Neural progenitor cell (in vitro differentiated cells): ENCODE results near the gene ASTN2. TPM values are rescaled to one million over a fixed set of nuclear protein-coding genes. Genes with fewer than 3 reads are reported as not detected.

Experiments used
- DNase-seq: peaks from one replicate; pipeline ENCODE4 v3.0.0-alpha.2; 2016; ENCODE audit warnings: low spot score
- H2AFZ ChIP-seq: fragments of 200-600 bp; sonication (generic); replicated peaks from 2 replicates; pipeline ENCODE4 v1.6.1; 2016; ENCODE audit warnings: antibody characterized with exemption
- H3F3A ChIP-seq: fragments of 200-600 bp; sonication (generic); 2 replicates; pipeline ENCODE4 v1.6.1; 2016; ENCODE audit warnings: antibody characterized with exemption, low read depth
- H3K27ac ChIP-seq: fragments of 200-600 bp; sonication (generic); 2 replicates; pipeline ENCODE4 v1.5.1; 2016; ENCODE audit warnings: mild to moderate bottlenecking
- H3K27me3 ChIP-seq: fragments of 200-600 bp; sonication (generic); 2 replicates; pipeline ENCODE4 v1.6.1; 2016; ENCODE audit warnings: mild to moderate bottlenecking, moderate library complexity
- H3K36me3 ChIP-seq: fragments of 200-600 bp; sonication (generic); 2 replicates; pipeline ENCODE4 v1.5.1; 2016
- H3K4me1 ChIP-seq: fragments of 200-600 bp; sonication (generic); 2 replicates; pipeline ENCODE4 v1.6.1; 2016; ENCODE audit warnings: mixed run types
- H3K4me2 ChIP-seq: fragments of 200-600 bp; sonication (generic); 2 replicates; pipeline ENCODE4 v1.6.1; 2016
- H3K4me3 ChIP-seq: fragments of 200-600 bp; sonication (generic); 2 replicates; pipeline ENCODE4 v1.5.1; 2016
- H3K79me2 ChIP-seq: fragments of 200-600 bp; sonication (generic); 2 replicates; pipeline ENCODE4 v1.6.1; 2016; ENCODE audit warnings: low read depth
- H3K9ac ChIP-seq: fragments of 200-600 bp; sonication (generic); 2 replicates; pipeline ENCODE4 v1.6.1; 2016
- H3K9me3 ChIP-seq: fragments of 200-600 bp; sonication (generic); 2 replicates; pipeline ENCODE4 v1.5.1; 2016; ENCODE audit warnings: low read depth
- H4K20me1 ChIP-seq: fragments of 200-600 bp; sonication (generic); 2 replicates; pipeline ENCODE4 v1.6.1; 2016; ENCODE audit warnings: low read depth
- H3K27ac Mint-ChIP-seq: 3 replicates; pipeline ENCODE4 v1.8.0; 2021; ENCODE audit warnings: mixed read lengths
- H3K27me3 Mint-ChIP-seq: 2 replicates; pipeline ENCODE4 v1.8.0; 2022; ENCODE audit warnings: low read depth, mild to moderate bottlenecking, inconsistent platforms, moderate library complexity, mixed read lengths; ENCODE audit not compliant: insufficient read depth
- H3K36me3 Mint-ChIP-seq: 3 replicates; pipeline ENCODE4 v1.8.0; 2021; ENCODE audit warnings: mixed read lengths
- H3K4me1 Mint-ChIP-seq: 3 replicates; pipeline ENCODE4 v1.8.0; 2021; ENCODE audit warnings: mixed read lengths
- H3K4me3 Mint-ChIP-seq: 3 replicates; pipeline ENCODE4 v1.8.0; 2021; ENCODE audit warnings: mild to moderate bottlenecking, moderate library complexity, mixed read lengths
- H3K9me3 Mint-ChIP-seq: 3 replicates; pipeline ENCODE4 v1.8.0; 2020; ENCODE audit warnings: mixed read lengths
- EZH2 ChIP-seq: fragments of 200-600 bp; sonication (generic); IDR thresholded peaks from 2 replicates; pipeline ENCODE4 v1.6.1; 2017; ENCODE audit warnings: antibody characterized with exemption, mild to moderate bottlenecking, moderate library complexity
- EZH2phosphoT487 ChIP-seq: fragments of 200-600 bp; sonication (generic); IDR thresholded peaks from 2 replicates; pipeline ENCODE4 v1.6.1; 2017; ENCODE audit warnings: antibody characterized with exemption
- total RNA-seq: library from RNA; depleted of rRNA; stranded (reverse); fragments of >200 nt; gene quantifications from 2 replicates; pipeline ENCODE4 v1.2.3, GENCODE V29; 2015; ENCODE audit warnings: low replicate concordance
- TF ChIP-seq, protein P1 (sequence below): fragments of 200-600 bp; sonication (generic); IDR thresholded peaks from 2 replicates; pipeline ENCODE4 v1.5.1; 2017; ENCODE audit warnings: antibody characterized with exemption, mild to moderate bottlenecking

ASTN2 gene
- total RNA-seq, 1 donor from 2014 or later, result 8.0 TPM

DNA sequence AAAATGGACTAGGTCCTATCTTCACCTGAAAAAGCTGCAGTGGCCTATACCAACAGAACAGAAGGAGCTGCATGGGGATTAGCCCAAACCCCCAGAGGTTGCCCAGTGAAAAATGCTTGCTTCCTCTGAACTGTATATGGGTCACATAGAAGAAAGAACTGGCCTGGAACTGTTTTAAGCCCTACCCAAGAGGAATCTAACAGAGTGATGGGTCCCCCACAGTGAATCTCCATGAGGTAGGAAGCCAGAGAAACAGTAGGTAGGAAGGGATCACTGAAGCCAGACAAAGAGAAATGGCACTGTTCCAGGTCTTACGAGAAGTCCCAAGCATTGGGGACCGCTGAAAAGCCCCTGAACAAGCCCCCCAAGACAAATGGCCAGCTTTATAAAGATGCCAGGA lies 756.6 kb downstream of the ASTN2 start:
- no peak overlapping the region for H3K27ac ChIP-seq
- H4K20me1 ChIP-seq, result no peaks in the 10 kb centered on the region
- H3K4me3 ChIP-seq, result no peak overlapping the region
- Mint-ChIP-seq H3K4me3 (no peak overlapping the region), H3K4me1 (peaks cover 3% of the 10 kb centered on the region), H3K27ac (no peak overlapping the region), H3K36me3 (no peaks in the 10 kb centered on the region), H3K27me3 (no peaks in the 10 kb centered on the region), H3K9me3 (no peaks in the 10 kb centered on the region)
- no peaks in the 10 kb centered on the region for H3K36me3 ChIP-seq
- no peaks in the 10 kb centered on the region for H3K79me2 ChIP-seq
- TF ChIP-seq, protein P1, sequence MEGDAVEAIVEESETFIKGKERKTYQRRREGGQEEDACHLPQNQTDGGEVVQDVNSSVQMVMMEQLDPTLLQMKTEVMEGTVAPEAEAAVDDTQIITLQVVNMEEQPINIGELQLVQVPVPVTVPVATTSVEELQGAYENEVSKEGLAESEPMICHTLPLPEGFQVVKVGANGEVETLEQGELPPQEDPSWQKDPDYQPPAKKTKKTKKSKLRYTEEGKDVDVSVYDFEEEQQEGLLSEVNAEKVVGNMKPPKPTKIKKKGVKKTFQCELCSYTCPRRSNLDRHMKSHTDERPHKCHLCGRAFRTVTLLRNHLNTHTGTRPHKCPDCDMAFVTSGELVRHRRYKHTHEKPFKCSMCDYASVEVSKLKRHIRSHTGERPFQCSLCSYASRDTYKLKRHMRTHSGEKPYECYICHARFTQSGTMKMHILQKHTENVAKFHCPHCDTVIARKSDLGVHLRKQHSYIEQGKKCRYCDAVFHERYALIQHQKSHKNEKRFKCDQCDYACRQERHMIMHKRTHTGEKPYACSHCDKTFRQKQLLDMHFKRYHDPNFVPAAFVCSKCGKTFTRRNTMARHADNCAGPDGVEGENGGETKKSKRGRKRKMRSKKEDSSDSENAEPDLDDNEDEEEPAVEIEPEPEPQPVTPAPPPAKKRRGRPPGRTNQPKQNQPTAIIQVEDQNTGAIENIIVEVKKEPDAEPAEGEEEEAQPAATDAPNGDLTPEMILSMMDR, result no peak
- TF ChIP-seq EZH2phosphoT487, result no peak
- no peak for TF ChIP-seq EZH2
- H3K9ac ChIP-seq, result no peak overlapping the region
- DNase-seq, result no peak
- H3K4me1 ChIP-seq, result peaks cover 16% of the 10 kb centered on the region
- no peak overlapping the region for H3K4me2 ChIP-seq
- no peaks in the 10 kb centered on the region for H3F3A ChIP-seq
- no peaks in the 10 kb centered on the region for H3K27me3 ChIP-seq
- H2AFZ ChIP-seq, result no peak overlapping the region
- no peaks in the 10 kb centered on the region for H3K9me3 ChIP-seq

DNA sequence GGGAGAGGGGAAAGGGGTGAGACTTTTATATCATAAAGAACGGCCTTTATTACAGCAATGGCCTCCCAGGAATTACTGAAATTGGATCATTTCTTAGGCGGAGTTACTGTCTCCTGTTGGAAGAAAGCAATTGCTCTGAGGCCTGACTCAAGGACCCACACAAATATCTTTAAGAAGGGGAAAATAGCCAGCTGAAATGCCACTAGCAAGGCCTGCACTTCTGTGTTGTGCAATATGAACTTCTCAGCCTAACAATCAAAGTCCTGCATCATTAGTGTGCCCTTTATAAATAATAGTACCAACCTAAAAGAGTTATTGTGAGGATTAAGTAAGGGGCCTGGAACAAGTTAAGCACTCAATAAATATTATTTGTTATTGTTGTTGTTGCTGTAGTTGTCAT lies 757.9 kb downstream of the ASTN2 start:
- Histone ChIP-seq H3K4me3 (no peak overlapping the region), H3K9ac (no peak overlapping the region), H3K36me3 (no peaks in the 10 kb centered on the region), H3K9me3 (no peaks in the 10 kb centered on the region), H3F3A (no peaks in the 10 kb centered on the region), H3K27me3 (no peaks in the 10 kb centered on the region), H3K4me1 (peaks cover 16% of the 10 kb centered on the region), H4K20me1 (no peaks in the 10 kb centered on the region), H3K79me2 (no peaks in the 10 kb centered on the region), H3K4me2 (no peak overlapping the region), H2AFZ (no peak overlapping the region), H3K27ac (no peak overlapping the region)
- no peak overlapping the region for H3K4me3 Mint-ChIP-seq
- no peak overlapping the region for H3K27ac Mint-ChIP-seq
- no peaks in the 10 kb centered on the region for H3K36me3 Mint-ChIP-seq
- TF ChIP-seq EZH2 (no peak), EZH2phosphoT487 (no peak)
- TF ChIP-seq, protein P1, result no peak
- no peak for DNase-seq
- H3K4me1 Mint-ChIP-seq, result peaks cover 3% of the 10 kb centered on the region
- H3K27me3 Mint-ChIP-seq, result no peaks in the 10 kb centered on the region
- no peaks in the 10 kb centered on the region for H3K9me3 Mint-ChIP-seq

DNA sequence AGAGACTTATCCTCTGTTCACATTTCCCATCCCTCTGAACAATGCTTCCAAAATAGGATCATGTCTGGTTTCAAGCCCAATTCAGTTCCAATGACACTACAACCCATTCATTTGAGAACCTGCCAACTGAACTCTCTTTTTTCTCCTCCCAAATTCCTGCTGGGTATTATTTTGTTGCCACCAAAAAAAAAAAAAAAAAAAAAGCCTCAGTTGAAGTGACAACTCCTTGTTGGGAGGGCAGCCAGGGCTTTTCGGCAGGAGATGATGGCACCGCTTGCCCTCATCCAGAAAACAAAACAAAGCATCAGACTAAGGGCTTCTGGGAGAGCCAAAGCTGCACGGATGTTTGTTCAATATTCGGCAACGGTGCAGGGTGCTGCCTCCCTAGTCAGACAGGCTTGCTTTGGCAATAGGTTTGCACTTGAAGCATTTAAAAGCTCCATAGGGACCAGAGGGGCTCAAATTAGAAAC lies 758.3 kb downstream of the ASTN2 start:
- Mint-ChIP-seq H3K4me1 (peaks cover 3% of the 10 kb centered on the region), H3K4me3 (no peak overlapping the region), H3K27me3 (no peaks in the 10 kb centered on the region), H3K27ac (no peak overlapping the region), H3K36me3 (no peaks in the 10 kb centered on the region), H3K9me3 (no peaks in the 10 kb centered on the region)
- H3K4me3 ChIP-seq, result no peak overlapping the region
- no peaks in the 10 kb centered on the region for H3K36me3 ChIP-seq
- no peaks in the 10 kb centered on the region for H3K27me3 ChIP-seq
- H3K9me3 ChIP-seq, result no peaks in the 10 kb centered on the region
- no peak overlapping the region for H3K27ac ChIP-seq
- no peaks in the 10 kb centered on the region for H3K79me2 ChIP-seq
- TF ChIP-seq, protein P1, result no peak
- no peak for TF ChIP-seq EZH2
- no peak for TF ChIP-seq EZH2phosphoT487
- H2AFZ ChIP-seq, result no peak overlapping the region
- H3K9ac ChIP-seq, result no peak overlapping the region
- no peaks in the 10 kb centered on the region for H3F3A ChIP-seq
- DNase-seq, result no peak
- H4K20me1 ChIP-seq, result no peaks in the 10 kb centered on the region
- peaks cover 16% of the 10 kb centered on the region for H3K4me1 ChIP-seq
- H3K4me2 ChIP-seq, result no peak overlapping the region

DNA sequence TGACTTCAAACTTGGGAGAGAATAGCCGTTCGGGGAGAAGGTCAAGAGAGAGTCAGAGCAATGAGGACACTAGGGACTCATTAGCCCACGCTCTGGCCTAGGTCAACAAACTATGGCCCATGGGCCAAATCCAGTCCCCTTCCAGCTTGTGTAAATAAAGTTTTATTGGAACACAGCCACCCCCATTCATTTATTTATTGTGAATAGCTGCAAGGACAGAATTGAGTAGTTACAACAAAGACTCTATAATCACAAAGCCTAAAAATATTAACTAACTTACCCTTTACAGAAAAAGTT lies 760.9 kb downstream of the ASTN2 start:
- no peaks in the 10 kb centered on the region for H4K20me1 ChIP-seq
- Mint-ChIP-seq H3K4me3 (no peak overlapping the region), H3K4me1 (peaks cover 3% of the 10 kb centered on the region), H3K27ac (no peak overlapping the region), H3K36me3 (no peaks in the 10 kb centered on the region), H3K9me3 (no peaks in the 10 kb centered on the region), H3K27me3 (no peaks in the 10 kb centered on the region)
- no peaks in the 10 kb centered on the region for H3K36me3 ChIP-seq
- no peak overlapping the region for H2AFZ ChIP-seq
- no peaks in the 10 kb centered on the region for H3K27me3 ChIP-seq
- H3K79me2 ChIP-seq, result no peaks in the 10 kb centered on the region
- H3K4me1 ChIP-seq, result peaks cover 16% of the 10 kb centered on the region
- DNase-seq, result no peak
- H3F3A ChIP-seq, result no peaks in the 10 kb centered on the region
- H3K4me3 ChIP-seq, result no peak overlapping the region
- no peak overlapping the region for H3K27ac ChIP-seq
- TF ChIP-seq EZH2phosphoT487 (no peak), EZH2 (no peak)
- TF ChIP-seq, protein P1, result no peak
- no peak overlapping the region for H3K9ac ChIP-seq
- no peaks in the 10 kb centered on the region for H3K9me3 ChIP-seq
- no peak overlapping the region for H3K4me2 ChIP-seq
